MM.1S (cell line): ENCODE measurements around the gene NRAS.

ENCODE experiments used
- EZH2 ChIP-seq: fragments of 300-600 bp; sonication (generic); optimal IDR thresholded peaks from 2 replicates; pipeline ENCODE3; 2017; ENCODE audit warnings: low read depth, mild to moderate bottlenecking, antibody characterized with exemption, low read length, mixed read lengths
- TF ChIP-seq, protein P1 (sequence below): fragments of 300-600 bp; sonication (generic); IDR thresholded peaks from 2 replicates; pipeline ENCODE4 v1.5.1; 2016; ENCODE audit warnings: antibody characterized with exemption, low read length, mixed read lengths

DNA sequence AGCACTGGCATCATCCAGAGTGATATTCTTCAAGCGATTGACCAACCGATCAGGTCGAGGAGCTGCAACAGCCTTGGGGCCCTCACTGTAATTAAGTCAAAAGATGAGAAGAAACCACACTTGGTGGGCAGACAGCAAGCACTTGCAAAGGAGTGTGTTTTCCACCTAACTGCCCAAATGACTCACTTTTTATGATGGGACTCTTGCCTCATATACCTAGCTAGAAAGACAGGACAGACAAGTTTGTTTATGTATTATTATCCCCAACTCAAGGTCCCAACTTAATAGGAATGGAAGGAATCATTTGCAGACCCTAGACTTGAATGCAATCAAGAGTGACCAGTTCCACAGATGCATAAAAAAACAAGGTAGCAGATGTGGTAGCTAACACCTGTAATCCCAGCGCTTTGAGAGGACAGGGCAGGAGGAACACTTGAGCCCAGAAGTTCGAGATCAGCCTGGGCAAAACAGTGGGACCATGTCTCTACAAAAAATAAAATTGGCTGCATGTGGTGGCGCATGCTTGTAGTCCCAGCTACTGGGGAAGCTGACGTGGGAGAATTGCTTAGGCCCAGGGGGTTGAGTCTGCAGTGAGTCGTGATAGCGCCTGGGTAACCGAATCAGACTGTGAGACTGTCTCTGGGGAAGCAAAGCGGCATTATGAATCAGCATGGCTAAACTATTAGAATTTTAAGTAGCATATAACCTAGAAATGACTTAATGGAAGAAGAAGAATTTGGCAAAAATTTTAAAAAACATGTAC is 2.3 kb upstream of the NRAS start:
- TF ChIP-seq, protein P1, sequence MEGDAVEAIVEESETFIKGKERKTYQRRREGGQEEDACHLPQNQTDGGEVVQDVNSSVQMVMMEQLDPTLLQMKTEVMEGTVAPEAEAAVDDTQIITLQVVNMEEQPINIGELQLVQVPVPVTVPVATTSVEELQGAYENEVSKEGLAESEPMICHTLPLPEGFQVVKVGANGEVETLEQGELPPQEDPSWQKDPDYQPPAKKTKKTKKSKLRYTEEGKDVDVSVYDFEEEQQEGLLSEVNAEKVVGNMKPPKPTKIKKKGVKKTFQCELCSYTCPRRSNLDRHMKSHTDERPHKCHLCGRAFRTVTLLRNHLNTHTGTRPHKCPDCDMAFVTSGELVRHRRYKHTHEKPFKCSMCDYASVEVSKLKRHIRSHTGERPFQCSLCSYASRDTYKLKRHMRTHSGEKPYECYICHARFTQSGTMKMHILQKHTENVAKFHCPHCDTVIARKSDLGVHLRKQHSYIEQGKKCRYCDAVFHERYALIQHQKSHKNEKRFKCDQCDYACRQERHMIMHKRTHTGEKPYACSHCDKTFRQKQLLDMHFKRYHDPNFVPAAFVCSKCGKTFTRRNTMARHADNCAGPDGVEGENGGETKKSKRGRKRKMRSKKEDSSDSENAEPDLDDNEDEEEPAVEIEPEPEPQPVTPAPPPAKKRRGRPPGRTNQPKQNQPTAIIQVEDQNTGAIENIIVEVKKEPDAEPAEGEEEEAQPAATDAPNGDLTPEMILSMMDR, result no peak
- TF ChIP-seq EZH2, result no peak
